Stomach (tissue), 9 donors: ENCODE measurements around the gene HDAC2. TPM values are rescaled to one million over a fixed set of nuclear protein-coding genes. Genes with fewer than 3 reads are reported as not detected.
A peak's percentile ranks its signal among the peaks of the same experiment; 100 is the strongest.
"Not testable (repeated sequence)": the region's sequence is repeated elsewhere in the genome, so short reads cannot be mapped to it uniquely, and the experiment has no call there.

Source experiments
- DNase-seq, 2 donors: peaks; one replicate each; pipeline versions ENCODE4 v3.0.0 to v3.0.0-alpha.2; 2013 to 2019
- H3K27ac ChIP-seq, 5 donors: fragments of 200-600 bp in 4 of 5; sonication (generic) in 4 of 5; one replicate each; pipeline ENCODE4 v1.5.1; 2013 to 2019; ENCODE audit warnings: mild to moderate bottlenecking in 1 of 5, moderate library complexity in 1 of 5
- H3K27me3 ChIP-seq, 3 donors: fragments of 200-600 bp; sonication (generic); one replicate each; pipeline ENCODE4 v1.5.1; 2017 to 2019; ENCODE audit warnings: mixed run types in 1 of 3
- H3K36me3 ChIP-seq, 4 donors: fragments of 200-600 bp; sonication (generic); 1 replicate in 3 of 4; 2 replicates in 1 of 4; pipeline ENCODE4 v1.5.1; 2016 to 2019
- H3K4me1 ChIP-seq, 4 donors: fragments of 200-600 bp; sonication (generic); one replicate each; pipeline ENCODE4 v1.5.1; 2016 to 2019
- H3K4me3 ChIP-seq, 4 donors: fragments of 200-600 bp; sonication (generic) in 3 of 4; one replicate each; pipeline ENCODE4 v1.5.1; 2016 to 2019; ENCODE audit warnings: mild to moderate bottlenecking in 1 of 4
- H3K9me3 ChIP-seq, 4 donors: fragments of 200-600 bp; sonication (generic); one replicate each; pipeline ENCODE4 v1.5.1; 2016 to 2019
- EP300 ChIP-seq: sonication (generic); formaldehyde crosslinking; IDR thresholded peaks from one replicate; pipeline ENCODE4 v1.6.1; 2017; ENCODE audit warnings: antibody characterized with exemption
- POLR2A ChIP-seq, 4 donors: fragments of 450-650 bp; IDR thresholded peaks; one replicate each; pipeline ENCODE4 v1.6.1; 2016; ENCODE audit warnings: antibody characterized with exemption in 4 of 4, control low read depth in 2 of 4, mild to moderate bottlenecking in 1 of 4, moderate library complexity in 1 of 4
- POLR2AphosphoS5 ChIP-seq, 3 donors: sonication (generic); formaldehyde crosslinking; IDR thresholded peaks; one replicate each; pipeline ENCODE4 v1.6.1; 2016; ENCODE audit warnings: antibody characterized with exemption in 3 of 3
- WGBS, 5 donors: extraction: QIAGEN DNeasy Blood & Tissue Kit in 3 of 5; methylation state at CpG; one replicate each; pipeline versions ENCODE4 v1.1.5 to v1.1.7; 2013 to 2018; 5-methylcytosine and 5-hydroxymethylcytosine counted together
- intact Hi-C: fragments of 100-400 bp; cut with DNase I; formaldehyde crosslinking; loops from one replicate; pipeline ENCODE4 v1.15.1; 2023; ENCODE audit warnings: low total_unique reads
- polyA plus RNA-seq, 3 donors: library from polyadenylated mRNA; stranded (reverse); fragments of 200-250 nt; gene quantifications; one replicate each; pipeline ENCODE4 v1.2.3, GENCODE V29; 2013
- total RNA-seq, 5 donors: library from RNA; depleted of rRNA; stranded (reverse); fragments of >200 nt; gene quantifications; one replicate each; pipeline versions ENCODE4 v1.1.0 to v1.2.3, GENCODE V29; 2014 to 2016
- TF ChIP-seq, protein P1 (sequence below), 7 experiments: fragments of 450-650 bp in 4 of 7; fragments of 200-600 bp in 3 of 7; sonication (generic) in 3 of 7; IDR thresholded peaks; one replicate each; pipeline ENCODE4 v1.5.1; 2016 to 2019; ENCODE audit warnings: antibody characterized with exemption in 7 of 7, control low read depth in 2 of 7, mild to moderate bottlenecking in 1 of 7
- donor health status: healthy with polysubstance abuse.
- donor health status: Bipolar disorder and iron deficiency.
- donor health status: healthy.

The HDAC2 gene
- total and polyA plus RNA-seq, 8 donors = 11.0 to 106 (median 57.4) TPM

GRCh38 chr6:113997116-113997515, 26.2 kb upstream of the HDAC2 start:
- no peak for DNase-seq
- intact Hi-C loops = no loop called here
- 63 to 85% (median 77%) methylated on average over 3 of the region's 3 CpGs for WGBS, 5 donors
- Histone ChIP-seq H3K27me3 (no peaks in the 10 kb centered on the region), H3K36me3 (no peaks in the 10 kb centered on the region), H3K4me3 (no peak overlapping the region), H3K9me3 (no peaks in the 10 kb centered on the region), H3K27ac (no peak overlapping the region), H3K4me1 (peaks cover 0 to 23% (median 4%) of the 10 kb centered on the region in 4 donors)
- TF ChIP-seq, protein P1, sequence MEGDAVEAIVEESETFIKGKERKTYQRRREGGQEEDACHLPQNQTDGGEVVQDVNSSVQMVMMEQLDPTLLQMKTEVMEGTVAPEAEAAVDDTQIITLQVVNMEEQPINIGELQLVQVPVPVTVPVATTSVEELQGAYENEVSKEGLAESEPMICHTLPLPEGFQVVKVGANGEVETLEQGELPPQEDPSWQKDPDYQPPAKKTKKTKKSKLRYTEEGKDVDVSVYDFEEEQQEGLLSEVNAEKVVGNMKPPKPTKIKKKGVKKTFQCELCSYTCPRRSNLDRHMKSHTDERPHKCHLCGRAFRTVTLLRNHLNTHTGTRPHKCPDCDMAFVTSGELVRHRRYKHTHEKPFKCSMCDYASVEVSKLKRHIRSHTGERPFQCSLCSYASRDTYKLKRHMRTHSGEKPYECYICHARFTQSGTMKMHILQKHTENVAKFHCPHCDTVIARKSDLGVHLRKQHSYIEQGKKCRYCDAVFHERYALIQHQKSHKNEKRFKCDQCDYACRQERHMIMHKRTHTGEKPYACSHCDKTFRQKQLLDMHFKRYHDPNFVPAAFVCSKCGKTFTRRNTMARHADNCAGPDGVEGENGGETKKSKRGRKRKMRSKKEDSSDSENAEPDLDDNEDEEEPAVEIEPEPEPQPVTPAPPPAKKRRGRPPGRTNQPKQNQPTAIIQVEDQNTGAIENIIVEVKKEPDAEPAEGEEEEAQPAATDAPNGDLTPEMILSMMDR (IDR thresholded peaks at IDR 0.05) = no peak
- TF ChIP-seq POLR2AphosphoS5 (IDR thresholded peaks at IDR 0.05) (no peak), EP300 (no peak), POLR2A (IDR thresholded peaks at IDR 0.05) (no peak)

DNA sequence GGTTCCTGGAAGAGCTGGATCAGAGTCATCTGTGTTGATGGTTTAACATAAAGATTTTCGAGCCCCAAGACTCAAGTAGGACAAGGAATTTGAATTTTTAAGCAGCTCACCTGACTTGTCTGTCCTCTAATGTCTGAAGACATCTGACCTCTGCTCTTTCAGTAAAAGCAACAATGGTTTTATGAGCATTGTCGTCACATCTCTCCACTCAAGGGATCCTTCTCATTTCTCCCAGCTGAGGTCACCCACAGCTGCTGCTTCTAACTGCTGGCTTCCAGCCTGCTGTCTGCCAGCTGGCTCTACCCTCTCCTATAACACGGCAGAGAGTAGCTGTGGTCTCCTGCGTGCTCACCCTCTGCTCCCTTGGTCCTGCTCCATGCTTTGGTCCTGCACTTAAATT, 24.7 kb upstream of the HDAC2 start:
- TF ChIP-seq, protein P1 (IDR thresholded peaks at IDR 0.05) = no peak
- TF ChIP-seq POLR2AphosphoS5 (IDR thresholded peaks at IDR 0.05) = no peak
- TF ChIP-seq POLR2A (IDR thresholded peaks at IDR 0.05) = no peak
- TF ChIP-seq EP300 = no peak
- intact Hi-C loops = no loop called here
- Histone ChIP-seq H3K4me1 (peaks cover 0 to 23% (median 4%) of the 10 kb centered on the region in 4 donors), H3K27me3 (no peaks in the 10 kb centered on the region), H3K4me3 (no peak overlapping the region), H3K27ac (no peak overlapping the region), H3K9me3 (no peaks in the 10 kb centered on the region), H3K36me3 (no peaks in the 10 kb centered on the region)
- 15 to 26% (median 23%) methylated on average over 4 of the region's 4 CpGs for WGBS, 5 donors
- peak in 1 of 2 donors; percentile 82 for DNase-seq

DNA sequence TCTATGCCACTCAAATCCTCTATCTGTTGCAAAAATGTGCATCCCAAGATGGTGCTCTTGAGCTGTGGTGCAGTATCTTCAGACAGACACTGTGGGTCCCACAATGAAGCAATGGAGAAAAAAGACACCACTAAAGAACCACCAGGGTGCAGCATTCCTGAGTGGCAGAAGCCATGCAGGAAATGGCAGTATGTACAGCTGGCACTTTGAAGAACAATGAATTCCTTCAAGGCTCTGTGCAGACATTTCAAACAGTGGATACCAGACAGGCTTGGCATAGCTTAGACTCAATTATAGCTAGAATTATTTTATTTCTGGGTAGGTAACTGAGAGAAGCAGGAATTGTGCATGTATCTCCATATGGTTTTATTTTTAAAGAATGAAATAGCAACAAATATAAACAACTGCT, 24.0 kb upstream of the HDAC2 start:
- TF ChIP-seq, protein P1 (IDR thresholded peaks at IDR 0.05) = peak in 4 of 7 experiments; percentile 18 to 72 (median 34)
- TF ChIP-seq POLR2AphosphoS5 (IDR thresholded peaks at IDR 0.05) = no peak
- peaks cover 0 to 23% (median 4%) of the 10 kb centered on the region in 4 donors for H3K4me1 ChIP-seq
- no peaks in the 10 kb centered on the region for H3K36me3 ChIP-seq
- H3K27me3 ChIP-seq = no peaks in the 10 kb centered on the region
- intact Hi-C loops = no loop called here
- H3K4me3 ChIP-seq = no peak overlapping the region
- DNase-seq = peak in 1 of 2 donors; percentile 87
- H3K27ac ChIP-seq = no peak overlapping the region
- no peaks in the 10 kb centered on the region for H3K9me3 ChIP-seq

GRCh38 chr6:113989675-113990074, 18.7 kb upstream of the HDAC2 start:
- Histone ChIP-seq H3K27me3 (no peaks in the 10 kb centered on the region), H3K27ac (no peak overlapping the region), H3K4me3 (no peak overlapping the region), H3K9me3 (no peaks in the 10 kb centered on the region), H3K4me1 (peaks cover 0 to 2% (median 0%) of the 10 kb centered on the region in 4 donors), H3K36me3 (no peaks in the 10 kb centered on the region)
- TF ChIP-seq, protein P1 (IDR thresholded peaks at IDR 0.05) = no peak
- TF ChIP-seq POLR2A (IDR thresholded peaks at IDR 0.05) (no peak), EP300 (no peak), POLR2AphosphoS5 (IDR thresholded peaks at IDR 0.05) (no peak)
- intact Hi-C loops = no loop called here
- DNase-seq = no peak

DNA sequence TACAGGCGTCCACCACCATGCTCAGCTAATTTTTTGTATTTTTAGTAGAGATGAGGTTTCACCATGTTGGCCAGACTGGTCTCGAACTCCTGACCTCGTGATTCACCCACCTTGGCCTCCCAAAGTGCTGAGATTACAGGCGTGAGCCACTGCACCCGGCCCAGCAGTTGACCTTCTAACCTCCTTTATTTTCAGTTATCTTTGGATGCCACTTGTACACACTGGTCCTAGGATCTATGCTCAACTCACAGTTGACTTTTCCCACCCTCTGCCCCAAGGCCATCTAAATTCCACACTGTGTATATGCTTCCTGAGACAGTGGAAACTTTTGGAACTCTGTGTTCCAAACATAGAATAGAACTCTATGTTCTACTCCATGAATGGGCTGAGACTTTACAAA, 11.7 kb upstream of the HDAC2 start:
- H3K27me3 ChIP-seq, H3K9me3 ChIP-seq, H3K4me3 ChIP-seq, H3K4me1 ChIP-seq, intact Hi-C loops, DNase-seq, H3K36me3 ChIP-seq, H3K27ac ChIP-seq: not testable (repeated sequence)
- 83 to 89% (median 87%) methylated on average over 5 of the region's 5 CpGs for WGBS, 5 donors
